SU-DHL-6 (cell line): ENCODE results near the gene OR8B2.

Experiments
- H2AFZ ChIP-seq: fragments of 200-600 bp; sonication (generic); 2 replicates; pipeline ENCODE4 v1.6.1; 2014; ENCODE audit warnings: low read depth, mild to moderate bottlenecking, moderate library complexity, mixed read lengths, antibody characterized with exemption, low read length; ENCODE audit not compliant: severe bottlenecking
- H3F3A ChIP-seq: fragments of 200-600 bp; shearing (Covaris generic); 2 replicates; pipeline ENCODE4 v1.6.0; 2016; ENCODE audit warnings: antibody characterized with exemption, mild to moderate bottlenecking; ENCODE audit not compliant: insufficient read depth
- H3K27ac ChIP-seq: fragments of 200-600 bp; sonication (generic); 2 replicates; pipeline ENCODE4 v1.5.1; 2016; ENCODE audit warnings: low read depth, mild to moderate bottlenecking, low read length, moderate library complexity, mixed read lengths
- H3K27me3 ChIP-seq: fragments of 200-600 bp; sonication (generic), shearing (Covaris generic); 2 replicates; pipeline ENCODE4 v1.6.0; 2014; ENCODE audit warnings: mild to moderate bottlenecking, low read length
- H3K36me3 ChIP-seq: fragments of 200-600 bp; sonication (generic); 2 replicates; pipeline ENCODE4 v1.6.1; 2014; ENCODE audit warnings: mild to moderate bottlenecking, low read length, mixed read lengths
- H3K4me2 ChIP-seq: fragments of 300-600, 200-600 bp; shearing (Covaris generic), sonication (generic); 2 replicates; pipeline ENCODE4 v1.6.0; 2014; ENCODE audit warnings: low read length, low read depth, mild to moderate bottlenecking; ENCODE audit not compliant: poor library complexity, severe bottlenecking
- H3K4me3 ChIP-seq: fragments of 200-600 bp; sonication (generic); 2 replicates; pipeline ENCODE4 v1.5.1; 2014; ENCODE audit warnings: antibody characterized with exemption, low read length, mild to moderate bottlenecking, mixed read lengths; ENCODE audit not compliant: insufficient read depth, poor library complexity, severe bottlenecking
- H3K79me2 ChIP-seq: fragments of 200-600 bp; sonication (generic); 2 replicates; pipeline ENCODE4 v1.6.1; 2014; ENCODE audit warnings: mild to moderate bottlenecking, low read length, moderate library complexity; ENCODE audit not compliant: insufficient read depth
- H3K9ac ChIP-seq: fragments of 200-600 bp; sonication (generic); 2 replicates; pipeline ENCODE4 v1.7.0; 2014; ENCODE audit warnings: mild to moderate bottlenecking, low read length
- H3K9me2 ChIP-seq: fragments of 200-600 bp; sonication (generic); replicated peaks from 2 replicates; pipeline ENCODE4 v1.6.1; 2014; ENCODE audit warnings: low read length; ENCODE audit not compliant: insufficient read depth
- H3K9me3 ChIP-seq: fragments of 200-600 bp; sonication (generic); 2 replicates; pipeline ENCODE4 v1.6.1; 2014; ENCODE audit warnings: low read length, mixed read lengths; ENCODE audit not compliant: insufficient read depth
- H4K20me1 ChIP-seq: fragments of 200-600 bp; sonication (generic); 2 replicates; pipeline ENCODE4 v1.6.1; 2014; ENCODE audit warnings: low read depth, mild to moderate bottlenecking, antibody characterized with exemption, low read length, moderate library complexity, mixed read lengths
- EZH2phosphoT487 ChIP-seq: fragments of 200-600 bp; sonication (generic), shearing (Covaris generic); conservative IDR thresholded peaks from 2 replicates; pipeline ENCODE4 v1.6.1; 2018; ENCODE audit warnings: mild to moderate bottlenecking, antibody characterized with exemption, low read length, moderate library complexity, mixed read lengths
- TF ChIP-seq, protein P1 (sequence below): fragments of 200-600 bp; sonication (generic); IDR thresholded peaks from one replicate; pipeline ENCODE4 v1.5.1; 2017; ENCODE audit warnings: antibody characterized with exemption, mild to moderate bottlenecking, low read length, moderate library complexity; ENCODE audit not compliant: insufficient read depth, poor library complexity, severe bottlenecking

The OR8B2 gene

DNA sequence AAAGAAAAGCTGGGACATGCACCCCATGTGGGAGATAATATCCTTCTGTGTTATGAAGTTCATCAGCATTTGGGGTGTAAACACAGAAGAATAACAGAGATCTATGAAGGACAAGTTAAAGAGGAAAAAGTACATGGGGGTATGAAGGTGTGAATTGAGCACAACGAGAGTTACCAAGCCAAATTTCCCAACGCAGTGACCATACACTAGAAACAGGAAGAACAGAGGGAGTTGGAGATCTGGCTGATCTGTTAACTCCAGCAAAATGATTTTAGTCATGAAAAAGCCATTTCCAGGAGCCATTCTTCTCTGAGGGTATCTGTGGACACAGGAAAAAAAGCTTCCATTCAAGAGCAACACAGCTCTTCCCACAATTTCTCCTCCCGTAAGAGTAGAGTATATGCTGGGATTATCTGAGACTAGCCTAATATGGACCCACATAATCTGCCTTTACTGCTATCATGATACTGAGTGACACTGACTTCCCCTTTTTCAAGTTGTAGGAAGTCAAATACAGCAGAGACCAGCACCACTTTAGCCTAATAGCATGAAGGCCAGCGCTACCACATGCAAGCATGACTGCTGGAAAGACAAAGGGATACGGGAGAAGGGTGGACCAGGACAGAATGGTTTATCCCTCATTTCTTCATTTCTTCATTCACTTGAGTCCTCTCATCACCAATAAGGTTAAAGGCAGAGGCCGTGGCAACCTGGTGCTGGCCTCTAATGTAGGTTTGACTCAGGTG is 44.7 kb downstream of the OR8B2 start:
- Histone ChIP-seq H3K9me2 (no peaks in the 10 kb centered on the region), H2AFZ (no peak overlapping the region), H3K4me2 (no peak overlapping the region), H3K4me3 (no peak overlapping the region), H3K27ac (no peak overlapping the region), H3K27me3 (no peaks in the 10 kb centered on the region), H3F3A (no peaks in the 10 kb centered on the region), H3K9me3 (no peaks in the 10 kb centered on the region), H3K9ac (no peak overlapping the region), H3K36me3 (no peaks in the 10 kb centered on the region), H3K79me2 (no peaks in the 10 kb centered on the region), H4K20me1 (no peaks in the 10 kb centered on the region)
- TF ChIP-seq EZH2phosphoT487, result no peak
- TF ChIP-seq, protein P1, sequence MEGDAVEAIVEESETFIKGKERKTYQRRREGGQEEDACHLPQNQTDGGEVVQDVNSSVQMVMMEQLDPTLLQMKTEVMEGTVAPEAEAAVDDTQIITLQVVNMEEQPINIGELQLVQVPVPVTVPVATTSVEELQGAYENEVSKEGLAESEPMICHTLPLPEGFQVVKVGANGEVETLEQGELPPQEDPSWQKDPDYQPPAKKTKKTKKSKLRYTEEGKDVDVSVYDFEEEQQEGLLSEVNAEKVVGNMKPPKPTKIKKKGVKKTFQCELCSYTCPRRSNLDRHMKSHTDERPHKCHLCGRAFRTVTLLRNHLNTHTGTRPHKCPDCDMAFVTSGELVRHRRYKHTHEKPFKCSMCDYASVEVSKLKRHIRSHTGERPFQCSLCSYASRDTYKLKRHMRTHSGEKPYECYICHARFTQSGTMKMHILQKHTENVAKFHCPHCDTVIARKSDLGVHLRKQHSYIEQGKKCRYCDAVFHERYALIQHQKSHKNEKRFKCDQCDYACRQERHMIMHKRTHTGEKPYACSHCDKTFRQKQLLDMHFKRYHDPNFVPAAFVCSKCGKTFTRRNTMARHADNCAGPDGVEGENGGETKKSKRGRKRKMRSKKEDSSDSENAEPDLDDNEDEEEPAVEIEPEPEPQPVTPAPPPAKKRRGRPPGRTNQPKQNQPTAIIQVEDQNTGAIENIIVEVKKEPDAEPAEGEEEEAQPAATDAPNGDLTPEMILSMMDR, result no peak
